Measurements from ENCODE around the gene UMODL1.

GRCh38 chr21:42027822-42028765, 43.0 kb upstream of the UMODL1 start:
- TF ChIP-seq, protein P1, sequence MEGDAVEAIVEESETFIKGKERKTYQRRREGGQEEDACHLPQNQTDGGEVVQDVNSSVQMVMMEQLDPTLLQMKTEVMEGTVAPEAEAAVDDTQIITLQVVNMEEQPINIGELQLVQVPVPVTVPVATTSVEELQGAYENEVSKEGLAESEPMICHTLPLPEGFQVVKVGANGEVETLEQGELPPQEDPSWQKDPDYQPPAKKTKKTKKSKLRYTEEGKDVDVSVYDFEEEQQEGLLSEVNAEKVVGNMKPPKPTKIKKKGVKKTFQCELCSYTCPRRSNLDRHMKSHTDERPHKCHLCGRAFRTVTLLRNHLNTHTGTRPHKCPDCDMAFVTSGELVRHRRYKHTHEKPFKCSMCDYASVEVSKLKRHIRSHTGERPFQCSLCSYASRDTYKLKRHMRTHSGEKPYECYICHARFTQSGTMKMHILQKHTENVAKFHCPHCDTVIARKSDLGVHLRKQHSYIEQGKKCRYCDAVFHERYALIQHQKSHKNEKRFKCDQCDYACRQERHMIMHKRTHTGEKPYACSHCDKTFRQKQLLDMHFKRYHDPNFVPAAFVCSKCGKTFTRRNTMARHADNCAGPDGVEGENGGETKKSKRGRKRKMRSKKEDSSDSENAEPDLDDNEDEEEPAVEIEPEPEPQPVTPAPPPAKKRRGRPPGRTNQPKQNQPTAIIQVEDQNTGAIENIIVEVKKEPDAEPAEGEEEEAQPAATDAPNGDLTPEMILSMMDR (IDR thresholded peaks at IDR 0.05) = no peak
- TF ChIP-seq POLR2A (IDR thresholded peaks at IDR 0.05) = no peak

Data from testis (tissue), 2 donors.